H9 (cell line): ENCODE data around the gene TIPIN. TPM values are rescaled to one million over a fixed set of nuclear protein-coding genes. Genes with fewer than 3 reads are reported as not detected.

ENCODE experiments used
- DNase-seq: peaks from one replicate; pipeline ENCODE4 v3.0.0-alpha.2; 2017
- H2AFZ ChIP-seq: one replicate; pipeline ENCODE4 v1.6.1; 2013; ENCODE audit warnings: mild to moderate bottlenecking, low read length, control low read depth, moderate library complexity
- H2AK5ac ChIP-seq: 2 replicates; pipeline ENCODE4 v1.6.1; 2013; ENCODE audit warnings: low read length, control low read depth, mixed read lengths; ENCODE audit not compliant: insufficient read length
- H2BK120ac ChIP-seq: one replicate; pipeline ENCODE4 v1.6.1; 2013; ENCODE audit warnings: low read depth, mild to moderate bottlenecking, low read length, control low read depth, inconsistent platforms; ENCODE audit not compliant: poor library complexity, severe bottlenecking
- H2BK12ac ChIP-seq: 2 replicates; pipeline ENCODE4 v1.6.1; 2013; ENCODE audit warnings: low read length, control low read depth, mixed read lengths, low read depth; ENCODE audit not compliant: insufficient read length
- H2BK15ac ChIP-seq: 2 replicates; pipeline ENCODE4 v1.6.1; 2013; ENCODE audit warnings: low read depth, low read length, control low read depth
- H2BK20ac ChIP-seq: one replicate; pipeline ENCODE4 v1.6.1; 2013; ENCODE audit warnings: low read depth, mild to moderate bottlenecking, low read length, control low read depth, inconsistent platforms; ENCODE audit not compliant: poor library complexity, severe bottlenecking
- H2BK5ac ChIP-seq: 2 replicates; pipeline ENCODE4 v1.6.1; 2013; ENCODE audit warnings: low read length, control low read depth, mixed read lengths; ENCODE audit not compliant: insufficient read length
- H3K14ac ChIP-seq: 2 replicates; pipeline ENCODE4 v1.6.1; 2013; ENCODE audit warnings: low read length, control low read depth; ENCODE audit not compliant: insufficient read depth
- H3K18ac ChIP-seq: 2 replicates; pipeline ENCODE4 v1.6.1; 2013; ENCODE audit warnings: low read depth, mild to moderate bottlenecking, mixed read lengths, low read length, control low read depth; ENCODE audit not compliant: insufficient read length
- H3K23ac ChIP-seq: 2 replicates; pipeline ENCODE4 v1.6.1; 2013; ENCODE audit warnings: low read length, control low read depth, mixed read lengths, low read depth; ENCODE audit not compliant: insufficient read length
- H3K23me2 ChIP-seq: 2 replicates; pipeline ENCODE4 v1.6.1; 2013; ENCODE audit warnings: low read depth, mild to moderate bottlenecking, mixed read lengths, low read length, control low read depth; ENCODE audit not compliant: insufficient read length, poor library complexity, severe bottlenecking
- H3K27ac ChIP-seq: 2 replicates; pipeline ENCODE4 v1.5.1; 2013; ENCODE audit warnings: low read length, control low read depth, mixed read lengths, low read depth; ENCODE audit not compliant: insufficient read length
- H3K27me3 ChIP-seq: 2 replicates; pipeline ENCODE4 v1.6.1; 2013; ENCODE audit warnings: low read length, control low read depth, inconsistent platforms; ENCODE audit not compliant: insufficient read depth
- H3K4ac ChIP-seq: 2 replicates; pipeline ENCODE4 v1.6.1; 2013; ENCODE audit warnings: low read depth, mild to moderate bottlenecking, control low read depth, inconsistent platforms, low read length, moderate library complexity
- H3K4me1 ChIP-seq: 2 replicates; pipeline ENCODE4 v1.6.1; 2013; ENCODE audit warnings: low read length, control low read depth, inconsistent platforms; ENCODE audit not compliant: insufficient read depth
- H3K4me2 ChIP-seq: 2 replicates; pipeline ENCODE4 v1.6.1; 2013; ENCODE audit warnings: low read length, control low read depth, mixed read lengths; ENCODE audit not compliant: insufficient read length, insufficient read depth
- H3K56ac ChIP-seq: 2 replicates; pipeline ENCODE4 v1.6.1; 2013; ENCODE audit warnings: low read depth, mild to moderate bottlenecking, mixed read lengths, low read length, control low read depth; ENCODE audit not compliant: insufficient read length
- H3K79me1 ChIP-seq: 2 replicates; pipeline ENCODE4 v1.6.1; 2013; ENCODE audit warnings: low read depth, mild to moderate bottlenecking, moderate library complexity, low read length, control low read depth, inconsistent platforms; ENCODE audit not compliant: insufficient read depth, poor library complexity, severe bottlenecking
- H3K79me2 ChIP-seq: 2 replicates; pipeline ENCODE4 v1.6.1; 2013; ENCODE audit warnings: low read length, control low read depth, inconsistent platforms; ENCODE audit not compliant: insufficient read depth
- H3K9ac ChIP-seq: 2 replicates; pipeline ENCODE4 v1.6.1; 2013; ENCODE audit warnings: low read length, control low read depth, mixed read lengths; ENCODE audit not compliant: insufficient read length; ENCODE audit errors: extremely low read depth
- H3K9me3 ChIP-seq: one replicate; pipeline ENCODE4 v1.6.1; 2013; ENCODE audit warnings: low read depth, low read length, inconsistent platforms; ENCODE audit not compliant: control insufficient read depth
- H3T11ph ChIP-seq: one replicate; pipeline ENCODE4 v1.6.1; 2013; ENCODE audit warnings: mild to moderate bottlenecking, low read length, control low read depth, inconsistent platforms
- H4K20me1 ChIP-seq: one replicate; pipeline ENCODE4 v1.6.1; 2013; ENCODE audit not compliant: control insufficient read depth, insufficient read length, insufficient read depth
- H4K5ac ChIP-seq: 2 replicates; pipeline ENCODE4 v1.6.1; 2013; ENCODE audit warnings: low read depth, mild to moderate bottlenecking, mixed read lengths, low read length, control low read depth; ENCODE audit not compliant: insufficient read length
- H4K8ac ChIP-seq: replicated peaks from 2 replicates; pipeline ENCODE4 v1.6.1; 2013; ENCODE audit warnings: low read length, control low read depth, mixed read lengths, low read depth; ENCODE audit not compliant: insufficient read length
- H4K91ac ChIP-seq: 2 replicates; pipeline ENCODE4 v1.6.1; 2013; ENCODE audit warnings: low read depth, mild to moderate bottlenecking, moderate library complexity, mixed read lengths, low read length, control low read depth; ENCODE audit not compliant: insufficient read length
- H3K27ac Mint-ChIP-seq, 3 experiments: 2 replicates in 2 of 3; 3 replicates in 1 of 3; pipeline ENCODE4 v1.8.0; 2020 to 2021; ENCODE audit warnings: mixed read lengths in 3 of 3, mild to moderate bottlenecking in 1 of 3, moderate library complexity in 1 of 3
- H3K27me3 Mint-ChIP-seq: 2 replicates; pipeline ENCODE4 v1.8.0; 2021; ENCODE audit warnings: low read depth, mild to moderate bottlenecking, moderate library complexity, mixed read lengths
- H3K36me3 Mint-ChIP-seq, 3 experiments: 2 replicates in 2 of 3; 3 replicates in 1 of 3; pipeline ENCODE4 v1.8.0; 2020 to 2021; ENCODE audit warnings: low read depth in 3 of 3, mixed read lengths in 3 of 3; ENCODE audit not compliant: insufficient read depth in 1 of 3
- H3K4me1 Mint-ChIP-seq, 2 experiments: 2 replicates each; pipeline ENCODE4 v1.8.0; 2020; ENCODE audit warnings: mixed read lengths in 2 of 2
- H3K4me3 Mint-ChIP-seq, 2 experiments: 2 replicates in 1 of 2; 3 replicates in 1 of 2; pipeline ENCODE4 v1.8.0; 2020 to 2021; ENCODE audit warnings: mild to moderate bottlenecking in 2 of 2, mixed read lengths in 2 of 2, moderate library complexity in 1 of 2
- H3K9me3 Mint-ChIP-seq, 2 experiments: 2 replicates in 1 of 2; 3 replicates in 1 of 2; pipeline ENCODE4 v1.8.0; 2020; ENCODE audit warnings: mild to moderate bottlenecking in 2 of 2, mixed read lengths in 2 of 2, moderate library complexity in 1 of 2
- CTCF ChIP-seq: fragments of 200-600 bp; sonication (generic); conservative IDR thresholded peaks from 3 replicates; pipeline ENCODE4 v1.8.0; 2021; ENCODE audit warnings: antibody characterized with exemption, mild to moderate bottlenecking
- whole genome bisulfite sequencing: extraction: QIAGEN DNeasy Blood & Tissue Kit; methylation state at CpG from one replicate; pipeline ENCODE4 v1.1.7; 2013; ENCODE audit warnings: missing lambda C conversion rate, low lambda C conversion rate, mixed read lengths; ENCODE audit not compliant: insufficient read length; ENCODE audit errors: extremely low coverage; 5-methylcytosine and 5-hydroxymethylcytosine counted together
- total RNA-seq: library from RNA; stranded (reverse); gene quantifications from 2 replicates; pipeline ENCODE4 v1.2.1, GENCODE V29; 2021

Gene TIPIN
- total RNA-seq, 1 experiment from 2014 or later: 26.9 TPM

GRCh38 chr15:66312144-66312543 lies 44.3 kb downstream of the TIPIN start:
- Histone ChIP-seq H2BK12ac (no peak overlapping the region), H3K9me3 (no peaks in the 10 kb centered on the region), H3K9ac (no peak overlapping the region), H4K5ac (no peak overlapping the region), H3K27me3 (no peaks in the 10 kb centered on the region; the same call in 1 of the 2 replicates), H3K23me2 (no peaks in the 10 kb centered on the region), H4K91ac (no peak overlapping the region), H2BK15ac (no peak overlapping the region), H3K23ac (no peak overlapping the region), H3T11ph (no peak overlapping the region), H2AFZ (no peak overlapping the region), H4K8ac (no peak overlapping the region), H3K79me2 (no peaks in the 10 kb centered on the region), H2BK20ac (no peak overlapping the region), H3K56ac (no peak overlapping the region), H2BK5ac (no peak overlapping the region), H3K4me2 (no peak overlapping the region), H3K4ac (no peak overlapping the region), H2BK120ac (no peak overlapping the region), H3K18ac (no peak overlapping the region), H2AK5ac (no peak overlapping the region), H3K27ac (no peak overlapping the region), H3K14ac (no peak overlapping the region), H3K4me1 (no peaks in the 10 kb centered on the region), H4K20me1 (no peaks in the 10 kb centered on the region), H3K79me1 (no peaks in the 10 kb centered on the region)
- H3K4me3 Mint-ChIP-seq: no peak overlapping the region
- 0 out of 7 replicates have a peak overlapping the region, but pooled peaks of 1 of the 3 experiments have one; percentile 51 for H3K27ac Mint-ChIP-seq
- WGBS: no CpG with 5 or more reads among the region's 2 CpGs
- H3K36me3 Mint-ChIP-seq: peaks cover 27 to 74% (median 66%) of the 10 kb centered on the region in 3 experiments; a peak in 6 of 7 replicates
- TF ChIP-seq CTCF: no peak
- no peaks in the 10 kb centered on the region for H3K9me3 Mint-ChIP-seq
- no peaks in the 10 kb centered on the region for H3K4me1 Mint-ChIP-seq
- no peak for DNase-seq
- no peaks in the 10 kb centered on the region for H3K27me3 Mint-ChIP-seq
